GM23338 (cell line): ENCODE data around the gene B4GALT1. TPM values are rescaled to one million over a fixed set of nuclear protein-coding genes. Genes with fewer than 3 reads are reported as not detected.

Experiments
- ATAC-seq: fragments of 200-7000 bp; cut with Tn5 transposase; 3 replicates; pipeline ENCODE4 v1.9.1; 2020
- DNase-seq: peaks from one replicate; pipeline ENCODE4 v3.0.0-alpha.2; 2015; ENCODE audit warnings: low spot score
- H2AFZ ChIP-seq: fragments of 200-600 bp; sonication (generic); 2 replicates; pipeline ENCODE4 v1.8.0; 2016; ENCODE audit warnings: antibody characterized with exemption, mild to moderate bottlenecking, moderate library complexity
- H3F3A ChIP-seq: fragments of 200-600 bp; sonication (generic); replicated peaks from 2 replicates; pipeline ENCODE4 v1.8.0; 2017; ENCODE audit warnings: antibody characterized with exemption, mixed run types, low read depth
- H3K27ac ChIP-seq: fragments of 200-600 bp; sonication (generic); 2 replicates; pipeline ENCODE4 v1.6.1; 2016; ENCODE audit warnings: low read depth
- H3K27me3 ChIP-seq: fragments of 200-600 bp; sonication (generic); 2 replicates; pipeline ENCODE4 v1.8.0; 2016; ENCODE audit warnings: mild to moderate bottlenecking, mixed run types, moderate library complexity; ENCODE audit not compliant: insufficient read depth
- H3K36me3 ChIP-seq: fragments of 200-600 bp; sonication (generic); 2 replicates; pipeline ENCODE4 v1.8.0; 2016; ENCODE audit warnings: mild to moderate bottlenecking; ENCODE audit not compliant: insufficient read depth
- H3K4me1 ChIP-seq: fragments of 200-600 bp; sonication (generic); 2 replicates; pipeline ENCODE4 v1.8.0; 2016; ENCODE audit warnings: mild to moderate bottlenecking, moderate library complexity; ENCODE audit not compliant: insufficient read depth
- H3K4me2 ChIP-seq: fragments of 200-600 bp; sonication (generic); 2 replicates; pipeline ENCODE4 v1.7.1; 2017; ENCODE audit warnings: mixed run types
- H3K4me3 ChIP-seq: fragments of 200-600 bp; sonication (generic); 2 replicates; pipeline ENCODE4 v1.6.1; 2016; ENCODE audit warnings: mixed run types
- H3K79me2 ChIP-seq: fragments of 200-600 bp; sonication (generic); replicated peaks from 2 replicates; pipeline ENCODE4 v1.8.0; 2017; ENCODE audit warnings: mild to moderate bottlenecking; ENCODE audit not compliant: insufficient read depth
- H3K9me2 ChIP-seq: fragments of 200-600 bp; sonication (generic); 2 replicates; pipeline ENCODE4 v1.8.0; 2017; ENCODE audit not compliant: insufficient read depth
- H4K20me1 ChIP-seq: fragments of 200-600 bp; sonication (generic); replicated peaks from 2 replicates; pipeline ENCODE4 v1.8.0; 2017; ENCODE audit warnings: mild to moderate bottlenecking; ENCODE audit not compliant: insufficient read depth
- H3K27ac Mint-ChIP-seq: 2 replicates; pipeline ENCODE4 v1.8.0; 2020; ENCODE audit warnings: inconsistent platforms, mild to moderate bottlenecking, moderate library complexity, mixed read lengths
- H3K27me3 Mint-ChIP-seq: 3 replicates; pipeline ENCODE4 v1.8.0; 2022; ENCODE audit warnings: low read depth, mild to moderate bottlenecking, moderate library complexity, mixed read lengths, inconsistent platforms; ENCODE audit not compliant: insufficient read depth, poor library complexity
- H3K36me3 Mint-ChIP-seq: 3 replicates; pipeline ENCODE4 v1.8.0; 2021; ENCODE audit warnings: low read depth, mild to moderate bottlenecking, inconsistent platforms, moderate library complexity, mixed read lengths
- H3K4me1 Mint-ChIP-seq: 3 replicates; pipeline ENCODE4 v1.8.0; 2020; ENCODE audit warnings: mild to moderate bottlenecking, inconsistent platforms, mixed read lengths
- H3K4me3 Mint-ChIP-seq: 3 replicates; pipeline ENCODE4 v1.8.0; 2021; ENCODE audit warnings: moderate library complexity, mild to moderate bottlenecking, inconsistent platforms, mixed read lengths
- H3K9me3 Mint-ChIP-seq: 3 replicates; pipeline ENCODE4 v1.8.0; 2020; ENCODE audit warnings: moderate library complexity, mild to moderate bottlenecking, inconsistent platforms, mixed read lengths
- CREB1 ChIP-seq: fragments of 250-450 bp; sonication (Bioruptor Pico); IDR thresholded peaks from 2 replicates; pipeline ENCODE4 v1.5.0; 2020; ENCODE audit warnings: low read depth, mild to moderate bottlenecking, moderate library complexity
- EZH2 ChIP-seq: fragments of 200-600 bp; sonication (generic); IDR thresholded peaks from one replicate; pipeline ENCODE4 v1.8.0; 2017; ENCODE audit warnings: antibody characterized with exemption, mild to moderate bottlenecking, low read depth; ENCODE audit not compliant: unreplicated experiment
- EZH2phosphoT487 ChIP-seq: fragments of 200-600 bp; sonication (generic); IDR thresholded peaks from one replicate; pipeline ENCODE4 v1.8.1; 2018; ENCODE audit warnings: antibody characterized with exemption; ENCODE audit not compliant: unreplicated experiment
- JUNB ChIP-seq: IDR thresholded peaks from one replicate; pipeline ENCODE4 v1.6.1; 2016; ENCODE audit warnings: antibody characterized with exemption; ENCODE audit not compliant: unreplicated experiment
- NANOG ChIP-seq: IDR thresholded peaks from 2 replicates; pipeline ENCODE4 v1.6.1; 2016; ENCODE audit warnings: antibody characterized with exemption, borderline replicate concordance
- POLR2AphosphoS5 ChIP-seq: IDR thresholded peaks from 2 replicates; pipeline ENCODE4 v1.6.1; 2016; ENCODE audit warnings: antibody characterized with exemption, low read depth
- STAT1 ChIP-seq: IDR thresholded peaks from one replicate; pipeline ENCODE4 v1.6.1; 2016; ENCODE audit warnings: antibody characterized with exemption; ENCODE audit not compliant: unreplicated experiment
- ZNF114 ChIP-seq: fragments of 250-450 bp; sonication (Bioruptor Pico); IDR thresholded peaks from 2 replicates; pipeline ENCODE4 v1.5.0; 2020; ENCODE audit warnings: mild to moderate bottlenecking, moderate library complexity
- ZNF331 ChIP-seq: fragments of 250-450 bp; sonication (Bioruptor Pico); IDR thresholded peaks from 2 replicates; pipeline ENCODE4 v1.5.0; 2020; ENCODE audit warnings: low read depth, mild to moderate bottlenecking, moderate library complexity
- polyA plus RNA-seq: library from polyadenylated mRNA; unstranded; fragments of >200 nt; fragmentation: Nextera tagmentation; extraction: Ambion mirVana; gene quantifications from 2 replicates; pipeline ENCODE4 v1.2.1, GENCODE V29; 2016
- total RNA-seq: library from RNA; depleted of rRNA; stranded (reverse); fragments of >200 nt; shearing (Covaris generic); gene quantifications from 2 replicates; pipeline ENCODE4 v1.2.3, GENCODE V29; 2014
- TF ChIP-seq, protein P1 (sequence below): fragments of 250-450 bp; sonication (Bioruptor Pico); IDR thresholded peaks from 2 replicates; pipeline ENCODE4 v1.5.0; 2020; ENCODE audit warnings: mild to moderate bottlenecking, moderate library complexity
- TF ChIP-seq, protein P2 (sequence below): IDR thresholded peaks from 2 replicates; pipeline ENCODE4 v1.6.1; 2016; ENCODE audit warnings: antibody characterized with exemption
- TF ChIP-seq, protein P3 (sequence below): IDR thresholded peaks from one replicate; pipeline ENCODE4 v1.6.1; 2018; ENCODE audit warnings: antibody characterized with exemption; ENCODE audit not compliant: unreplicated experiment
- TF ChIP-seq, protein P4 (sequence below), 2 experiments: fragments of 200-600 bp in 1 of 2; sonication (generic) in 1 of 2; conservative IDR thresholded peaks; 2 replicates each; pipeline versions ENCODE4 v1.5.1 to v1.6.1; 2016 to 2017; ENCODE audit warnings: antibody characterized with exemption in 2 of 2, low read depth in 2 of 2, mild to moderate bottlenecking in 2 of 2, moderate library complexity in 1 of 2

B4GALT1 gene
- total and polyA plus RNA-seq, 2 experiments from 2014 or later, result 6.3 to 15.8 TPM

DNA sequence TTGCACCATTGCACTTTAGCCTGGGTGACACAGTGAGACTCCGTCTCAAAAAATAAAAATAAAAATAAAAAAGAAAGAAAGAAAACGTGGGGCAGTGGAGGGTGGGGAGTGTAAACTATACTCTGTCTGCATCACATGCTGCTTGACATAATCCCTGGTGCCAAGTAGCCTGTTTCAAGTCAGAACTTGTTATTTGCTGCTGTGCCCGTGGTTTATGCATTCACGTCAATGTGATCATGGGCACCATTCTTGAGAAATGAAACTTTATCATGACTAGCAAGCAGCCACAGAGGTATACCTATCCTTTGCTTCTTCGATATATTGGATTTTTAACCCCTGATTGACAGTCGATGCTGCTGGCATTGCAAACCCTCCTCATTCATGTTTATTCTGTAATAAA is 86.6 kb downstream of the B4GALT1 start:
- H3K9me2 ChIP-seq, result no peaks in the 10 kb centered on the region
- peaks cover 12% of the 10 kb centered on the region for H3K9me3 Mint-ChIP-seq

More for the DNA sequence above, 86.6 kb downstream of the B4GALT1 start:
- Histone ChIP-seq H2AFZ (peak overlapping the region; percentile 75; the same call in 1 of the 2 replicates), H3K79me2 (peaks cover 8% of the 10 kb centered on the region), H3K4me3 (no peak overlapping the region), H4K20me1 (0 out of 2 replicates have a peak, but pooled peaks cover 4% of the 10 kb centered on the region), H3K4me2 (no peak overlapping the region), H3K36me3 (no peaks in the 10 kb centered on the region), H3K27me3 (no peaks in the 10 kb centered on the region), H3F3A (0 out of 2 replicates have a peak, but pooled peaks cover 3% of the 10 kb centered on the region), H3K27ac (no peak overlapping the region), H3K4me1 (peaks cover 4% of the 10 kb centered on the region; the same call in 1 of the 2 replicates)
- Mint-ChIP-seq H3K27ac (no peak overlapping the region), H3K36me3 (peaks cover 6% of the 10 kb centered on the region; the same call in 2 of the 3 replicates), H3K27me3 (peaks cover 18% of the 10 kb centered on the region), H3K4me3 (no peak overlapping the region), H3K4me1 (peaks cover 2% of the 10 kb centered on the region; the same call in 2 of the 3 replicates)
- ATAC-seq, result no peak
- no peak for TF ChIP-seq ZNF331 (CRISPR knock-in tag)
- no peak for TF ChIP-seq POLR2AphosphoS5
- no peak for TF ChIP-seq STAT1
- TF ChIP-seq EZH2phosphoT487, result no peak
- TF ChIP-seq, protein P1, sequence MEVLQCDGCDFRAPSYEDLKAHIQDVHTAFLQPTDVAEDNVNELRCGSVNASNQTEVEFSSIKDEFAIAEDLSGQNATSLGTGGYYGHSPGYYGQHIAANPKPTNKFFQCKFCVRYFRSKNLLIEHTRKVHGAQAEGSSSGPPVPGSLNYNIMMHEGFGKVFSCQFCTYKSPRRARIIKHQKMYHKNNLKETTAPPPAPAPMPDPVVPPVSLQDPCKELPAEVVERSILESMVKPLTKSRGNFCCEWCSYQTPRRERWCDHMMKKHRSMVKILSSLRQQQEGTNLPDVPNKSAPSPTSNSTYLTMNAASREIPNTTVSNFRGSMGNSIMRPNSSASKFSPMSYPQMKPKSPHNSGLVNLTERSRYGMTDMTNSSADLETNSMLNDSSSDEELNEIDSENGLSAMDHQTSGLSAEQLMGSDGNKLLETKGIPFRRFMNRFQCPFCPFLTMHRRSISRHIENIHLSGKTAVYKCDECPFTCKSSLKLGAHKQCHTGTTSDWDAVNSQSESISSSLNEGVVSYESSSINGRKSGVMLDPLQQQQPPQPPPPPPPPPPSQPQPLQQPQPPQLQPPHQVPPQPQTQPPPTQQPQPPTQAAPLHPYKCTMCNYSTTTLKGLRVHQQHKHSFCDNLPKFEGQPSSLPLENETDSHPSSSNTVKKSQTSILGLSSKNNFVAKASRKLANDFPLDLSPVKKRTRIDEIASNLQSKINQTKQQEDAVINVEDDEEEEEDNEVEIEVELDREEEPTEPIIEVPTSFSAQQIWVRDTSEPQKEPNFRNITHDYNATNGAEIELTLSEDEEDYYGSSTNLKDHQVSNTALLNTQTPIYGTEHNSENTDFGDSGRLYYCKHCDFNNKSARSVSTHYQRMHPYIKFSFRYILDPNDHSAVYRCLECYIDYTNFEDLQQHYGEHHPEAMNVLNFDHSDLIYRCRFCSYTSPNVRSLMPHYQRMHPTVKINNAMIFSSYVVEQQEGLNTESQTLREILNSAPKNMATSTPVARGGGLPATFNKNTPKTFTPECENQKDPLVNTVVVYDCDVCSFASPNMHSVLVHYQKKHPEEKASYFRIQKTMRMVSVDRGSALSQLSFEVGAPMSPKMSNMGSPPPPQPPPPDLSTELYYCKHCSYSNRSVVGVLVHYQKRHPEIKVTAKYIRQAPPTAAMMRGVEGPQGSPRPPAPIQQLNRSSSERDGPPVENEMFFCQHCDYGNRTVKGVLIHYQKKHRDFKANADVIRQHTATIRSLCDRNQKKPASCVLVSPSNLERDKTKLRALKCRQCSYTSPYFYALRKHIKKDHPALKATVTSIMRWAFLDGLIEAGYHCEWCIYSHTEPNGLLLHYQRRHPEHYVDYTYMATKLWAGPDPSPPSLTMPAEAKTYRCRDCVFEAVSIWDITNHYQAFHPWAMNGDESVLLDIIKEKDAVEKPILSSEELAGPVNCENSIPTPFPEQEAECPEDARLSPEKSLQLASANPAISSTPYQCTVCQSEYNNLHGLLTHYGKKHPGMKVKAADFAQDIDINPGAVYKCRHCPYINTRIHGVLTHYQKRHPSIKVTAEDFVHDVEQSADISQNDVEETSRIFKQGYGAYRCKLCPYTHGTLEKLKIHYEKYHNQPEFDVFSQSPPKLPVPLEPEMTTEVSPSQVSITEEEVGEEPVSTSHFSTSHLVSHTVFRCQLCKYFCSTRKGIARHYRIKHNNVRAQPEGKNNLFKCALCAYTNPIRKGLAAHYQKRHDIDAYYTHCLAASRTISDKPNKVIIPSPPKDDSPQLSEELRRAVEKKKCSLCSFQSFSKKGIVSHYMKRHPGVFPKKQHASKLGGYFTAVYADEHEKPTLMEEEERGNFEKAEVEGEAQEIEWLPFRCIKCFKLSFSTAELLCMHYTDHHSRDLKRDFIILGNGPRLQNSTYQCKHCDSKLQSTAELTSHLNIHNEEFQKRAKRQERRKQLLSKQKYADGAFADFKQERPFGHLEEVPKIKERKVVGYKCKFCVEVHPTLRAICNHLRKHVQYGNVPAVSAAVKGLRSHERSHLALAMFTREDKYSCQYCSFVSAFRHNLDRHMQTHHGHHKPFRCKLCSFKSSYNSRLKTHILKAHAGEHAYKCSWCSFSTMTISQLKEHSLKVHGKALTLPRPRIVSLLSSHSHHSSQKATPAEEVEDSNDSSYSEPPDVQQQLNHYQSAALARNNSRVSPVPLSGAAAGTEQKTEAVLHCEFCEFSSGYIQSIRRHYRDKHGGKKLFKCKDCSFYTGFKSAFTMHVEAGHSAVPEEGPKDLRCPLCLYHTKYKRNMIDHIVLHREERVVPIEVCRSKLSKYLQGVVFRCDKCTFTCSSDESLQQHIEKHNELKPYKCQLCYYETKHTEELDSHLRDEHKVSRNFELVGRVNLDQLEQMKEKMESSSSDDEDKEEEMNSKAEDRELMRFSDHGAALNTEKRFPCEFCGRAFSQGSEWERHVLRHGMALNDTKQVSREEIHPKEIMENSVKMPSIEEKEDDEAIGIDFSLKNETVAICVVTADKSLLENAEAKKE (CRISPR knock-in tag), result no peak
- no peak for TF ChIP-seq CREB1 (CRISPR knock-in tag)
- TF ChIP-seq, protein P2, sequence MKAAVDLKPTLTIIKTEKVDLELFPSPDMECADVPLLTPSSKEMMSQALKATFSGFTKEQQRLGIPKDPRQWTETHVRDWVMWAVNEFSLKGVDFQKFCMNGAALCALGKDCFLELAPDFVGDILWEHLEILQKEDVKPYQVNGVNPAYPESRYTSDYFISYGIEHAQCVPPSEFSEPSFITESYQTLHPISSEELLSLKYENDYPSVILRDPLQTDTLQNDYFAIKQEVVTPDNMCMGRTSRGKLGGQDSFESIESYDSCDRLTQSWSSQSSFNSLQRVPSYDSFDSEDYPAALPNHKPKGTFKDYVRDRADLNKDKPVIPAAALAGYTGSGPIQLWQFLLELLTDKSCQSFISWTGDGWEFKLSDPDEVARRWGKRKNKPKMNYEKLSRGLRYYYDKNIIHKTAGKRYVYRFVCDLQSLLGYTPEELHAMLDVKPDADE, result no peak
- TF ChIP-seq JUNB, result no peak
- TF ChIP-seq EZH2, result no peak
- TF ChIP-seq NANOG, result no peak
- TF ChIP-seq, protein P3, sequence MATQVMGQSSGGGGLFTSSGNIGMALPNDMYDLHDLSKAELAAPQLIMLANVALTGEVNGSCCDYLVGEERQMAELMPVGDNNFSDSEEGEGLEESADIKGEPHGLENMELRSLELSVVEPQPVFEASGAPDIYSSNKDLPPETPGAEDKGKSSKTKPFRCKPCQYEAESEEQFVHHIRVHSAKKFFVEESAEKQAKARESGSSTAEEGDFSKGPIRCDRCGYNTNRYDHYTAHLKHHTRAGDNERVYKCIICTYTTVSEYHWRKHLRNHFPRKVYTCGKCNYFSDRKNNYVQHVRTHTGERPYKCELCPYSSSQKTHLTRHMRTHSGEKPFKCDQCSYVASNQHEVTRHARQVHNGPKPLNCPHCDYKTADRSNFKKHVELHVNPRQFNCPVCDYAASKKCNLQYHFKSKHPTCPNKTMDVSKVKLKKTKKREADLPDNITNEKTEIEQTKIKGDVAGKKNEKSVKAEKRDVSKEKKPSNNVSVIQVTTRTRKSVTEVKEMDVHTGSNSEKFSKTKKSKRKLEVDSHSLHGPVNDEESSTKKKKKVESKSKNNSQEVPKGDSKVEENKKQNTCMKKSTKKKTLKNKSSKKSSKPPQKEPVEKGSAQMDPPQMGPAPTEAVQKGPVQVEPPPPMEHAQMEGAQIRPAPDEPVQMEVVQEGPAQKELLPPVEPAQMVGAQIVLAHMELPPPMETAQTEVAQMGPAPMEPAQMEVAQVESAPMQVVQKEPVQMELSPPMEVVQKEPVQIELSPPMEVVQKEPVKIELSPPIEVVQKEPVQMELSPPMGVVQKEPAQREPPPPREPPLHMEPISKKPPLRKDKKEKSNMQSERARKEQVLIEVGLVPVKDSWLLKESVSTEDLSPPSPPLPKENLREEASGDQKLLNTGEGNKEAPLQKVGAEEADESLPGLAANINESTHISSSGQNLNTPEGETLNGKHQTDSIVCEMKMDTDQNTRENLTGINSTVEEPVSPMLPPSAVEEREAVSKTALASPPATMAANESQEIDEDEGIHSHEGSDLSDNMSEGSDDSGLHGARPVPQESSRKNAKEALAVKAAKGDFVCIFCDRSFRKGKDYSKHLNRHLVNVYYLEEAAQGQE, result no peak
- no peak for TF ChIP-seq ZNF114 (CRISPR knock-in tag)
- TF ChIP-seq, protein P4, sequence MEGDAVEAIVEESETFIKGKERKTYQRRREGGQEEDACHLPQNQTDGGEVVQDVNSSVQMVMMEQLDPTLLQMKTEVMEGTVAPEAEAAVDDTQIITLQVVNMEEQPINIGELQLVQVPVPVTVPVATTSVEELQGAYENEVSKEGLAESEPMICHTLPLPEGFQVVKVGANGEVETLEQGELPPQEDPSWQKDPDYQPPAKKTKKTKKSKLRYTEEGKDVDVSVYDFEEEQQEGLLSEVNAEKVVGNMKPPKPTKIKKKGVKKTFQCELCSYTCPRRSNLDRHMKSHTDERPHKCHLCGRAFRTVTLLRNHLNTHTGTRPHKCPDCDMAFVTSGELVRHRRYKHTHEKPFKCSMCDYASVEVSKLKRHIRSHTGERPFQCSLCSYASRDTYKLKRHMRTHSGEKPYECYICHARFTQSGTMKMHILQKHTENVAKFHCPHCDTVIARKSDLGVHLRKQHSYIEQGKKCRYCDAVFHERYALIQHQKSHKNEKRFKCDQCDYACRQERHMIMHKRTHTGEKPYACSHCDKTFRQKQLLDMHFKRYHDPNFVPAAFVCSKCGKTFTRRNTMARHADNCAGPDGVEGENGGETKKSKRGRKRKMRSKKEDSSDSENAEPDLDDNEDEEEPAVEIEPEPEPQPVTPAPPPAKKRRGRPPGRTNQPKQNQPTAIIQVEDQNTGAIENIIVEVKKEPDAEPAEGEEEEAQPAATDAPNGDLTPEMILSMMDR (conservative IDR thresholded peaks at IDR 0.05; ENCODE audit: low read depth in 2 of 2), result no peak
- DNase-seq, result no peak
